Immature natural killer cell (primary cell): ENCODE results near the gene CAMK2B. TPM values are rescaled to one million over a fixed set of nuclear protein-coding genes. Genes with fewer than 3 reads are reported as not detected.

Experiments
- DNase-seq, 3 donors: peaks; one replicate each; pipeline ENCODE4 v3.0.0; 2022; ENCODE audit warnings: mixed read lengths in 1 of 3
- H3K27ac Mint-ChIP-seq, 6 donors: one replicate each; pipeline ENCODE4 v1.8.0; 2020; ENCODE audit warnings: mixed read lengths in 6 of 6, mild to moderate bottlenecking in 5 of 6, inconsistent platforms in 4 of 6, moderate library complexity in 3 of 6
- H3K27me3 Mint-ChIP-seq, 3 donors: one replicate each; pipeline ENCODE4 v1.8.0; 2020 to 2021; ENCODE audit warnings: low read depth in 3 of 3, mild to moderate bottlenecking in 3 of 3, mixed read lengths in 3 of 3, moderate library complexity in 3 of 3, inconsistent platforms in 1 of 3
- H3K36me3 Mint-ChIP-seq, 3 donors: one replicate each; pipeline ENCODE4 v1.8.0; 2020; ENCODE audit warnings: mixed read lengths in 3 of 3, inconsistent platforms in 2 of 3, mild to moderate bottlenecking in 2 of 3
- H3K4me1 Mint-ChIP-seq, 2 donors: one replicate each; pipeline ENCODE4 v1.8.0; 2020; ENCODE audit warnings: inconsistent platforms in 2 of 2, mild to moderate bottlenecking in 2 of 2, mixed read lengths in 2 of 2, moderate library complexity in 1 of 2
- H3K4me3 Mint-ChIP-seq, 5 donors: one replicate each; pipeline ENCODE4 v1.8.0; 2020; ENCODE audit warnings: mild to moderate bottlenecking in 5 of 5, mixed read lengths in 5 of 5, inconsistent platforms in 3 of 5, moderate library complexity in 3 of 5
- H3K9me3 Mint-ChIP-seq, 6 donors: one replicate each; pipeline ENCODE4 v1.8.0; 2020; ENCODE audit warnings: mild to moderate bottlenecking in 6 of 6, mixed read lengths in 6 of 6, inconsistent platforms in 4 of 6, moderate library complexity in 3 of 6
- polyA plus RNA-seq, 3 donors: library from polyadenylated mRNA; unstranded; fragments of 300-500 nt; fragmentation: Illumina TruSeq; gene quantifications; one replicate each; pipeline ENCODE4 v1.2.3, GENCODE V29; 2021

CAMK2B gene
- polyA plus RNA-seq, 3 donors from 2014 or later: not detected

GRCh38 chr7:44196450-44196872 is 128.9 kb downstream of the CAMK2B start:
- H3K4me3 Mint-ChIP-seq: no peak overlapping the region
- H3K27me3 Mint-ChIP-seq: peaks cover 4 to 6% (median 4%) of the 10 kb centered on the region in 3 donors
- DNase-seq: no peak
- H3K9me3 Mint-ChIP-seq: no peaks in the 10 kb centered on the region
- H3K4me1 Mint-ChIP-seq: peaks cover 3% of the 10 kb centered on the region in 2 donors
- no peaks in the 10 kb centered on the region for H3K36me3 Mint-ChIP-seq
- H3K27ac Mint-ChIP-seq: no peak overlapping the region

GRCh38 chr7:44195889-44196288 is 129.5 kb downstream of the CAMK2B start:
- DNase-seq: no peak
- H3K9me3 Mint-ChIP-seq: no peaks in the 10 kb centered on the region
- no peaks in the 10 kb centered on the region for H3K36me3 Mint-ChIP-seq
- H3K4me3 Mint-ChIP-seq: no peak overlapping the region
- no peak overlapping the region for H3K27ac Mint-ChIP-seq
- H3K4me1 Mint-ChIP-seq: peaks cover 0 to under 1% of the 10 kb centered on the region in 2 donors
- H3K27me3 Mint-ChIP-seq: peaks cover 4 to 6% (median 4%) of the 10 kb centered on the region in 3 donors

GRCh38 chr7:44194562-44195145 is 130.7 kb downstream of the CAMK2B start:
- Mint-ChIP-seq H3K27ac (no peak overlapping the region), H3K27me3 (peaks cover 4 to 10% (median 8%) of the 10 kb centered on the region in 3 donors), H3K4me1 (no peaks in the 10 kb centered on the region), H3K36me3 (peaks cover 0 to 3% (median 0%) of the 10 kb centered on the region in 3 donors), H3K9me3 (no peaks in the 10 kb centered on the region), H3K4me3 (no peak overlapping the region)
- no peak for DNase-seq

GRCh38 chr7:44194069-44194468 is 131.3 kb downstream of the CAMK2B start:
- no peaks in the 10 kb centered on the region for H3K4me1 Mint-ChIP-seq
- no peaks in the 10 kb centered on the region for H3K9me3 Mint-ChIP-seq
- DNase-seq: no peak
- H3K27me3 Mint-ChIP-seq: peaks cover 4 to 10% (median 8%) of the 10 kb centered on the region in 3 donors
- H3K36me3 Mint-ChIP-seq: peaks cover 0 to 3% (median 0%) of the 10 kb centered on the region in 3 donors
- H3K4me3 Mint-ChIP-seq: no peak overlapping the region
- H3K27ac Mint-ChIP-seq: no peak overlapping the region

- no peak for DNase-seq
- H3K9me3 Mint-ChIP-seq: no peaks in the 10 kb centered on the region
- peaks cover 4 to 10% (median 8%) of the 10 kb centered on the region in 3 donors for H3K27me3 Mint-ChIP-seq
- no peaks in the 10 kb centered on the region for H3K4me1 Mint-ChIP-seq
- H3K4me3 Mint-ChIP-seq: no peak overlapping the region
- no peak overlapping the region for H3K27ac Mint-ChIP-seq
- H3K36me3 Mint-ChIP-seq: peaks cover 0 to 3% (median 0%) of the 10 kb centered on the region in 3 donors
These were observed 132.2 kb downstream of the CAMK2B start for GRCh38 chr7:44193011-44193802.

- Mint-ChIP-seq H3K27ac (no peak overlapping the region), H3K4me1 (no peaks in the 10 kb centered on the region), H3K4me3 (no peak overlapping the region), H3K9me3 (no peaks in the 10 kb centered on the region), H3K27me3 (peaks cover 0 to 10% (median 7%) of the 10 kb centered on the region in 3 donors), H3K36me3 (peaks cover 0 to 3% (median 0%) of the 10 kb centered on the region in 3 donors)
- DNase-seq: no peak
These were observed 134.2 kb downstream of the CAMK2B start for GRCh38 chr7:44191171-44191570.

- Mint-ChIP-seq H3K36me3 (peaks cover 0 to 3% (median 0%) of the 10 kb centered on the region in 3 donors), H3K4me1 (no peaks in the 10 kb centered on the region), H3K9me3 (no peaks in the 10 kb centered on the region), H3K27me3 (peaks cover 0 to 10% (median 7%) of the 10 kb centered on the region in 3 donors), H3K27ac (no peak overlapping the region), H3K4me3 (no peak overlapping the region)
- DNase-seq: no peak
These were observed 135.2 kb downstream of the CAMK2B start for GRCh38 chr7:44189993-44190872.

GRCh38 chr7:44189286-44189992 is 136.0 kb downstream of the CAMK2B start, which contains the start of gene GCK:
Gene GCK, minus strand, starts transcription at chr7:44189439. Its CDS starts 486 bp downstream, at chr7:44188953.
- Mint-ChIP-seq H3K4me3 (no peak within 1 kb of the TSS), H3K9me3 (no peaks in the 10 kb centered on the region), H3K36me3 (peaks cover 0 to 3% (median 0%) of the 10 kb centered on the region in 3 donors), H3K4me1 (no peaks in the 10 kb centered on the region), H3K27me3 (peaks cover 0 to 12% (median 7%) of the 10 kb centered on the region in 3 donors), H3K27ac (no peak within 1 kb of the TSS)
- DNase-seq: no peak

GRCh38 chr7:44188480-44189225 is 136.7 kb downstream of the CAMK2B start:
- Mint-ChIP-seq H3K27me3 (peaks cover 0 to 12% (median 5%) of the 10 kb centered on the region in 3 donors), H3K36me3 (peaks cover 0 to 3% (median 0%) of the 10 kb centered on the region in 3 donors), H3K9me3 (no peaks in the 10 kb centered on the region), H3K27ac (no peak overlapping the region), H3K4me3 (no peak overlapping the region), H3K4me1 (no peaks in the 10 kb centered on the region)
- DNase-seq: no peak

- no peak overlapping the region for H3K27ac Mint-ChIP-seq
These were observed 137.6 kb downstream of the CAMK2B start for GRCh38 chr7:44187636-44188416.

GRCh38 chr7:44186736-44187135 is 138.7 kb downstream of the CAMK2B start:
- no peak for DNase-seq
- peaks cover 0 to 2% (median 0%) of the 10 kb centered on the region in 6 donors for H3K9me3 Mint-ChIP-seq
- no peak overlapping the region for H3K27ac Mint-ChIP-seq
- no peaks in the 10 kb centered on the region for H3K4me1 Mint-ChIP-seq
- peaks cover 0 to 13% (median 5%) of the 10 kb centered on the region in 3 donors for H3K27me3 Mint-ChIP-seq
- peaks cover 0 to 3% (median 0%) of the 10 kb centered on the region in 3 donors for H3K36me3 Mint-ChIP-seq
- no peak overlapping the region for H3K4me3 Mint-ChIP-seq

More at GRCh38 chr7:44187636-44188416, 137.6 kb downstream of the CAMK2B start:
- DNase-seq: no peak
- Mint-ChIP-seq H3K4me1 (no peaks in the 10 kb centered on the region), H3K27me3 (peaks cover 0 to 12% (median 5%) of the 10 kb centered on the region in 3 donors), H3K9me3 (no peaks in the 10 kb centered on the region), H3K4me3 (no peak overlapping the region), H3K36me3 (peaks cover 0 to 3% (median 0%) of the 10 kb centered on the region in 3 donors)

- Mint-ChIP-seq H3K27ac (no peak overlapping the region), H3K27me3 (peaks cover 0 to 13% (median 5%) of the 10 kb centered on the region in 3 donors), H3K9me3 (peaks cover 0 to 3% (median 0%) of the 10 kb centered on the region in 6 donors), H3K4me3 (no peak overlapping the region), H3K36me3 (peaks cover 0 to 2% (median 0%) of the 10 kb centered on the region in 3 donors), H3K4me1 (no peaks in the 10 kb centered on the region)
- no peak for DNase-seq
These were observed 139.7 kb downstream of the CAMK2B start for GRCh38 chr7:44185729-44186128.
